HepG2 (cell line): ENCODE results near the gene ABAT. TPM values are rescaled to one million over a fixed set of nuclear protein-coding genes. Genes with fewer than 3 reads are reported as not detected.
A peak's percentile ranks its signal among the peaks of the same experiment; 100 is the strongest.

ENCODE experiments used
- ATF7 ChIP-seq, 2 experiments: fragments of 450-650 bp in 1 of 2; sonication (generic) in 1 of 2; formaldehyde crosslinking in 1 of 2; IDR thresholded peaks; 2 replicates each; pipeline versions ENCODE4 v1.4.0 to v1.6.1; 2016 to 2020; ENCODE audit warnings: antibody characterized with exemption in 1 of 2, mild to moderate bottlenecking in 1 of 2, missing genetic modification reagents in 1 of 2
- CENPX ChIP-seq: sonication (generic); formaldehyde crosslinking; IDR thresholded peaks from 2 replicates; pipeline ENCODE4 v1.9.0; 2021; ENCODE audit warnings: mild to moderate bottlenecking, missing genetic modification reagents, moderate library complexity
- DNMT1 ChIP-seq: sonication (generic); formaldehyde crosslinking; IDR thresholded peaks from 2 replicates; pipeline ENCODE4 v1.5.1; 2020; ENCODE audit warnings: mild to moderate bottlenecking, missing genetic modification reagents
- DPF2 ChIP-seq: sonication (generic); formaldehyde crosslinking; IDR thresholded peaks from 2 replicates; pipeline ENCODE4 v1.4.0; 2020; ENCODE audit warnings: mild to moderate bottlenecking, low read depth, missing genetic modification reagents, borderline replicate concordance
- ETV6 ChIP-seq: sonication (generic); formaldehyde crosslinking; conservative IDR thresholded peaks from 2 replicates; pipeline ENCODE4 v1.4.0; 2020; ENCODE audit warnings: missing genetic modification reagents
- FOXA3 ChIP-seq: IDR thresholded peaks from 2 replicates; pipeline ENCODE4 v1.6.1; 2016; ENCODE audit warnings: missing genetic modification reagents, missing compliant biosample characterization
- GATAD1 ChIP-seq: IDR thresholded peaks from 2 replicates; pipeline ENCODE4 v1.6.1; 2016; ENCODE audit warnings: missing genetic modification reagents, missing compliant biosample characterization
- RARG ChIP-seq: sonication (generic); formaldehyde crosslinking; IDR thresholded peaks from 2 replicates; pipeline ENCODE4 v1.4.0; 2020; ENCODE audit warnings: low read depth, mild to moderate bottlenecking, missing genetic modification reagents
- REPIN1 ChIP-seq: sonication (generic); formaldehyde crosslinking; IDR thresholded peaks from 2 replicates; pipeline ENCODE4 v1.8.0; 2022; ENCODE audit warnings: missing genetic modification reagents, low read depth, mild to moderate bottlenecking, borderline replicate concordance
- SP5 ChIP-seq: IDR thresholded peaks from 2 replicates; pipeline ENCODE4 v1.6.1; 2016; ENCODE audit warnings: low read depth, borderline replicate concordance
- SRSF4 ChIP-seq: fragments of 200-400 bp; formaldehyde crosslinking; IDR thresholded peaks from one replicate; pipeline ENCODE4 v1.6.1; 2018; ENCODE audit warnings: mild to moderate bottlenecking, low read depth, low read length, moderate library complexity; ENCODE audit not compliant: poor library complexity, severe bottlenecking
- ZNF44 ChIP-seq: sonication (generic); formaldehyde crosslinking; IDR thresholded peaks from 2 replicates; pipeline ENCODE4 v1.5.1; 2020; ENCODE audit warnings: mild to moderate bottlenecking, missing genetic modification reagents
- ZNF7 ChIP-seq: IDR thresholded peaks from 2 replicates; pipeline ENCODE4 v1.6.1; 2016; ENCODE audit warnings: missing biosample characterization, missing genetic modification reagents
- polyA plus RNA-seq, 8 experiments: library from polyadenylated mRNA; depleted of rRNA in 3 of 8; stranded (reverse) in 7 of 8; unstranded in 1 of 8; fragments of >200 nt; fragmentation: Illumina TruSeq in 4 of 8; extraction: Trizol in 4 of 8; gene quantifications; 2 replicates each; pipeline versions ENCODE4 v1.2.1 to v1.2.3, GENCODE V29; 2011 to 2016; ENCODE audit warnings: low read depth in 4 of 8, missing spikeins in 1 of 8, mixed read lengths in 1 of 8; ENCODE audit not compliant: insufficient read depth in 1 of 8
- total RNA-seq, 5 experiments: library from RNA; depleted of rRNA; stranded (reverse); fragments of >200 nt; fragmentation: Illumina TruSeq; extraction: Trizol; gene quantifications; 2 replicates each; pipeline ENCODE4 v1.2.3, GENCODE V29; 2016; ENCODE audit warnings: low read depth in 1 of 5
- TF ChIP-seq, protein P1 (sequence below): sonication (generic); formaldehyde crosslinking; IDR thresholded peaks from 2 replicates; pipeline ENCODE4 v1.4.0; 2020; ENCODE audit warnings: mild to moderate bottlenecking, low read depth, missing genetic modification reagents
- TF ChIP-seq, protein P2 (sequence below): IDR thresholded peaks from 2 replicates; pipeline ENCODE4 v1.6.1; 2016; ENCODE audit warnings: missing biosample characterization, missing genetic modification reagents, low read depth
- TF ChIP-seq, protein P3 (sequence below): sonication (generic); formaldehyde crosslinking; IDR thresholded peaks from 2 replicates; pipeline ENCODE4 v1.8.1; 2023; ENCODE audit warnings: missing genetic modification reagents, inconsistent platforms, borderline replicate concordance
- TF ChIP-seq, protein P4 (sequence below), 2 experiments: sonication (generic) in 1 of 2; formaldehyde crosslinking in 1 of 2; IDR thresholded peaks; 2 replicates each; pipeline versions ENCODE4 v1.4.0 to v1.6.1; 2018 to 2020; ENCODE audit warnings: missing genetic modification reagents in 2 of 2, borderline replicate concordance in 1 of 2, low read depth in 1 of 2, mild to moderate bottlenecking in 1 of 2, missing biosample characterization in 1 of 2
- TF ChIP-seq, protein P5 (sequence below): sonication (generic); formaldehyde crosslinking; IDR thresholded peaks from 2 replicates; pipeline ENCODE4 v1.4.0; 2020; ENCODE audit warnings: mild to moderate bottlenecking, missing genetic modification reagents

The ABAT gene
- total and polyA plus RNA-seq, 2 of the 13 experiments (the other 11 are each of a cell fraction or from before 2014, with no cell fraction given) = 47.6 to 97.3 TPM

DNA sequence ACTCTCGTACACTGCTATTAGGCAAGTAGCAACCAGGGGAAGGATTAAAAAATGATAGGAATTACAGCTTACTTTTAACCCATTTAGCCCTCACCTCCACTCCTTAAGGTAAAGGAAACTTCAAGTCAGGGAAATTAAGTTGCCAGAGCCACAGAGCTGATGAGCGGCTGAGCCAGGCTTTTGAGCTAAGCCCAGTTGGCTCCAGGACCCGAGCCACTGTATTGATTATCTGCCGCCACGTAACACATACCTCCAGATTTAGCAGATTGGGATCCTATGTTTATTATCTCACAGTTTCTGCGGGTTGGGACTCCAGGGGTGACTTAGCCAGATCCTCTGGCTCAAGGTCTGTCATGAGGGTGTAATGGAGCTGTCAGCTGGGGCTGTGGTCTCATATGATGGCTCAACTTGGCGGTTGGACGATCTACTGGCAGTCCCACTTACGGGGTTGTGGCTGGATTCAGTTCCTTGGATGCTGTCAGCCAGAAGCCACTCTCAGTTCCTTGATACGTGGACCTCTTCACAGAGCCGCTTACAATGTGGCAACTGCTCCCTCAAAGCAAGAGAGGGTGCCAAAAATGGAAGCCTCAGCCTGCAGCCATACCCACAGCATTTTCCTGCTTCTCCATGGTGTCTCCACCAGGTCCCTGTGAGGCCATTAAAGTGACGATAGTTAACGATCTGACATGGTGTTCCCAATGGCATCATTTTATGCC lies 65.7 kb downstream of the ABAT start (continued):
- TF ChIP-seq, protein P1, sequence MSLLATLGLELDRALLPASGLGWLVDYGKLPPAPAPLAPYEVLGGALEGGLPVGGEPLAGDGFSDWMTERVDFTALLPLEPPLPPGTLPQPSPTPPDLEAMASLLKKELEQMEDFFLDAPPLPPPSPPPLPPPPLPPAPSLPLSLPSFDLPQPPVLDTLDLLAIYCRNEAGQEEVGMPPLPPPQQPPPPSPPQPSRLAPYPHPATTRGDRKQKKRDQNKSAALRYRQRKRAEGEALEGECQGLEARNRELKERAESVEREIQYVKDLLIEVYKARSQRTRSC (CRISPR knock-in tag) = no peak; the same call in 1 of the 2 replicates
- TF ChIP-seq ATF7 (IDR thresholded peaks at IDR 0.05) (no peak), ATF7 (CRISPR knock-in tag; IDR thresholded peaks at IDR 0.05) (no peak), RARG (CRISPR knock-in tag) (no peak), DNMT1 (0 out of 2 replicates have a peak, but pooled peaks have one; percentile 47), CENPX (CRISPR knock-in tag) (no peak), SRSF4 (no peak), DPF2 (CRISPR knock-in tag) (no peak), GATAD1 (no peak), FOXA3 (no peak), ETV6 (CRISPR knock-in tag) (no peak), ZNF44 (CRISPR knock-in tag) (no peak), SP5 (CRISPR knock-in tag) (no peak), ZNF7 (CRISPR knock-in tag) (no peak), REPIN1 (CRISPR knock-in tag) (no peak)
- TF ChIP-seq, protein P2, sequence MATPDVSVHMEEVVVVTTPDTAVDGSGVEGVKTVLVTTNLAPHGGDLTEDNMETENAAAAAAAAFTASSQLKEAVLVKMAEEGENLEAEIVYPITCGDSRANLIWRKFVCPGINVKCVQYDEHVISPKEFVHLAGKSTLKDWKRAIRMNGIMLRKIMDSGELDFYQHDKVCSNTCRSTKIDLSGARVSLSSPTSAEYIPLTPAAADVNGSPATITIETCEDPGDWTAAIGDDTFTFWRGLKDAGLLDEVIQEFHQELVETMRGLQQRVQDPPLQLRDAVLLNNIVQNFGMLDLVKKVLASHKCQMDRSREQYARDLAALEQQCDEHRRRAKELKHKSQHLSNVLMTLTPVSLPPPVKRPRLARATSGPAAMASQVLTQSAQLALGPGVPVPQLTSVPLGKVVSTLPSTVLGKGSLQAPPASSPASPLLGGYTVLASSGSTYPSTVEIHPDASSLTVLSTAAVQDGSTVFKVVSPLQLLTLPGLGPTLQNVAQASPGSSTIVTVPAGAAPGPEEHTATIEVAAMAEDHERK (CRISPR knock-in tag) = no peak
- TF ChIP-seq, protein P3, sequence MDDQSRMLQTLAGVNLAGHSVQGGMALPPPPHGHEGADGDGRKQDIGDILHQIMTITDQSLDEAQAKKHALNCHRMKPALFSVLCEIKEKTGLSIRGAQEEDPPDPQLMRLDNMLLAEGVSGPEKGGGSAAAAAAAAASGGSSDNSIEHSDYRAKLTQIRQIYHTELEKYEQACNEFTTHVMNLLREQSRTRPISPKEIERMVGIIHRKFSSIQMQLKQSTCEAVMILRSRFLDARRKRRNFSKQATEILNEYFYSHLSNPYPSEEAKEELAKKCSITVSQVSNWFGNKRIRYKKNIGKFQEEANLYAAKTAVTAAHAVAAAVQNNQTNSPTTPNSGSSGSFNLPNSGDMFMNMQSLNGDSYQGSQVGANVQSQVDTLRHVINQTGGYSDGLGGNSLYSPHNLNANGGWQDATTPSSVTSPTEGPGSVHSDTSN = no peak
- TF ChIP-seq, protein P4, sequence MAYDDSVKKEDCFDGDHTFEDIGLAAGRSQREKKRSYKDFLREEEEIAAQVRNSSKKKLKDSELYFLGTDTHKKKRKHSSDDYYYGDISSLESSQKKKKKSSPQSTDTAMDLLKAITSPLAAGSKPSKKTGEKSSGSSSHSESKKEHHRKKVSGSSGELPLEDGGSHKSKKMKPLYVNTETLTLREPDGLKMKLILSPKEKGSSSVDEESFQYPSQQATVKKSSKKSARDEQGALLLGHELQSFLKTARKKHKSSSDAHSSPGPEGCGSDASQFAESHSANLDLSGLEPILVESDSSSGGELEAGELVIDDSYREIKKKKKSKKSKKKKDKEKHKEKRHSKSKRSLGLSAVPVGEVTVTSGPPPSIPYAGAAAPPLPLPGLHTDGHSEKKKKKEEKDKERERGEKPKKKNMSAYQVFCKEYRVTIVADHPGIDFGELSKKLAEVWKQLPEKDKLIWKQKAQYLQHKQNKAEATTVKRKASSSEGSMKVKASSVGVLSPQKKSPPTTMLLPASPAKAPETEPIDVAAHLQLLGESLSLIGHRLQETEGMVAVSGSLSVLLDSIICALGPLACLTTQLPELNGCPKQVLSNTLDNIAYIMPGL (CRISPR knock-in tag; IDR thresholded peaks at IDR 0.05; ENCODE audit: borderline replicate concordance in 1 of 2, low read depth in 1 of 2) = no peak
- TF ChIP-seq, protein P5, sequence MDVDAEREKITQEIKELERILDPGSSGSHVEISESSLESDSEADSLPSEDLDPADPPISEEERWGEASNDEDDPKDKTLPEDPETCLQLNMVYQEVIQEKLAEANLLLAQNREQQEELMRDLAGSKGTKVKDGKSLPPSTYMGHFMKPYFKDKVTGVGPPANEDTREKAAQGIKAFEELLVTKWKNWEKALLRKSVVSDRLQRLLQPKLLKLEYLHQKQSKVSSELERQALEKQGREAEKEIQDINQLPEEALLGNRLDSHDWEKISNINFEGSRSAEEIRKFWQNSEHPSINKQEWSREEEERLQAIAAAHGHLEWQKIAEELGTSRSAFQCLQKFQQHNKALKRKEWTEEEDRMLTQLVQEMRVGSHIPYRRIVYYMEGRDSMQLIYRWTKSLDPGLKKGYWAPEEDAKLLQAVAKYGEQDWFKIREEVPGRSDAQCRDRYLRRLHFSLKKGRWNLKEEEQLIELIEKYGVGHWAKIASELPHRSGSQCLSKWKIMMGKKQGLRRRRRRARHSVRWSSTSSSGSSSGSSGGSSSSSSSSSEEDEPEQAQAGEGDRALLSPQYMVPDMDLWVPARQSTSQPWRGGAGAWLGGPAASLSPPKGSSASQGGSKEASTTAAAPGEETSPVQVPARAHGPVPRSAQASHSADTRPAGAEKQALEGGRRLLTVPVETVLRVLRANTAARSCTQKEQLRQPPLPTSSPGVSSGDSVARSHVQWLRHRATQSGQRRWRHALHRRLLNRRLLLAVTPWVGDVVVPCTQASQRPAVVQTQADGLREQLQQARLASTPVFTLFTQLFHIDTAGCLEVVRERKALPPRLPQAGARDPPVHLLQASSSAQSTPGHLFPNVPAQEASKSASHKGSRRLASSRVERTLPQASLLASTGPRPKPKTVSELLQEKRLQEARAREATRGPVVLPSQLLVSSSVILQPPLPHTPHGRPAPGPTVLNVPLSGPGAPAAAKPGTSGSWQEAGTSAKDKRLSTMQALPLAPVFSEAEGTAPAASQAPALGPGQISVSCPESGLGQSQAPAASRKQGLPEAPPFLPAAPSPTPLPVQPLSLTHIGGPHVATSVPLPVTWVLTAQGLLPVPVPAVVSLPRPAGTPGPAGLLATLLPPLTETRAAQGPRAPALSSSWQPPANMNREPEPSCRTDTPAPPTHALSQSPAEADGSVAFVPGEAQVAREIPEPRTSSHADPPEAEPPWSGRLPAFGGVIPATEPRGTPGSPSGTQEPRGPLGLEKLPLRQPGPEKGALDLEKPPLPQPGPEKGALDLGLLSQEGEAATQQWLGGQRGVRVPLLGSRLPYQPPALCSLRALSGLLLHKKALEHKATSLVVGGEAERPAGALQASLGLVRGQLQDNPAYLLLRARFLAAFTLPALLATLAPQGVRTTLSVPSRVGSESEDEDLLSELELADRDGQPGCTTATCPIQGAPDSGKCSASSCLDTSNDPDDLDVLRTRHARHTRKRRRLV (CRISPR knock-in tag) = no peak
